GM18868 (cell line): ENCODE data around the gene RALBP1.
A peak's percentile ranks its signal among the peaks of the same experiment; 100 is the strongest.
"Not testable (repeated sequence)": the region's sequence is repeated elsewhere in the genome, so short reads cannot be mapped to it uniquely, and the experiment has no call there.

Source experiments
- ATAC-seq: cut with Tn5 transposase; IDR thresholded peaks from one replicate; pipeline ENCODE4 v1.9.1; 2021; ENCODE audit warnings: mild to moderate bottlenecking, moderate library complexity; ENCODE audit not compliant: unreplicated experiment

RALBP1 gene

GRCh38 chr18:9474983-9475642 is at the start of gene RALBP1:
RALBP1 (plus strand) TSS chr18:9475513; CDS start chr18:9513046, 37,533 bp downstream.
- ATAC-seq: peak; percentile 93

GRCh38 chr18:9426753-9427152 is 48.6 kb upstream of the RALBP1 start:
- no peak for ATAC-seq

GRCh38 chr18:9428301-9428706 is 47.0 kb upstream of the RALBP1 start:
- no peak for ATAC-seq

DNA sequence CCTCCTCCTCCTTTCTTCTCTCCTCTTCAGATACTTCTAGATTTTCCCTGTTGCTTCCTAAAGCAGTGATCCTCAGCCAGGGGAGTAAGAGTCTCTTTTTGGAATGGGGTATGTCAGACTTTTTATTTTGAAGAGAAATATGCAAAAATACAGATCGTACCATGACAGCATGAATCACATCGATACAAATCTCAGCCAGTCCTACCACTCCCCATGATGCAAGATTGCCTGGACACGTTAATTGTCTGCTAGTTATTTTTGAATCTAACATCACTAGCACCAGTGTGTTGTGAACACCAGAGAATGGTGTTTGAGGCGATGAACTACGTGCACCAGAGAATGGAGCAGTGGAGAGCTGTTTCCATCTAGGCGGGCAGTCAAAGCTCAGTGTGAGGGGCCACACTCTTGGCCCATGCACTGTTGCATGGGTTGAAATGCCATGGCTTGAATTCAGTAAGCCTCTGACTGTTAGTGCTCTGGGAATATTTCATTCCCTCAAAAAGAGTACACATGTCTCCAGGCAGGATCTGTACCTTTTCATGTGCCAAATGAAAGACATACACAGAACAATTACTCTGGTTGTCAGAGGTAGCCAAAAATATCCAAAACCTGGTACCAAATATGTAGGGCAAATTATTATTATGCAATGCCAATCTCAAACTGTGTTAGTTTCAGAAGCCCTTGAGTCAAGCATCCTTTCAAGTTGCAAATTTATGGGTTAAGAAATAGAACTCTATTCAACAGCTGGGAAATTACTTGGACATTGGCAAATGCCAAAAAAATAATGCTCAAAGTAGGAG is 46.3 kb upstream of the RALBP1 start:
- ATAC-seq: no peak

DNA sequence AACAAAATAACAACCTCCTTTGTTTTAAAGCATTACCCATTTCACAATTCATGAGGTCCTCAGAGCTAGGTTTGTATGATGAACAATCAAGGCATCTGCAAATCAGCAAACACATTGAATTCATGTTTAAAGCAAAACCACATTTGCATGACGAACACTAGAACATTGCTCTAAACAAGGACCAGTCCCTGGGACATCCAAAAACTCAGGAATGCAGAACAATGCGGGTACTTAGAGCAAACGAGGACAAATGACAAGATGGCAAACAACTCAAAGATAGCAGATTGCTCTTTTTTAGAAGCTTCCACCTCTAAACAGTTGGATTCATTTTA is 45.7 kb upstream of the RALBP1 start:
- ATAC-seq: no peak

DNA sequence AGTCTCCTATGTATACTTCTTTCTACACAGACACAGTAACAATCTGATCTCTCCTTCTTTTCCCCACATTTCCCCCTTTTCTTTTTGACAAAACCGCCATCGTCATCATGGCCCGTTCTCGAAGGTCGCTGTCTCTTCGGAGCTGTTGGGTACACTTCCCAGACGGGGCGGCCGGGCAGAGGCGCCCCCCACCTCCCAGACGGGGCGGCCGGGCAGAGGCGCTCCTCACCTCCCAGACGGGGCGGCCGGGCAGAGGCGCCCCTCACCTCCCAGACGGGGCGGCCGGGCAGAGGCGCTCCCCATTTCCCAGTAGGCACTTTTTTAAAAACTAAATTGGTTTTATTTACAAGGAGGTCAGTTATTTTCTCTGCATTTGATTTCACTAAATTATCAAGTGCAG is 45.0 kb upstream of the RALBP1 start:
- not testable (repeated sequence) for ATAC-seq

DNA sequence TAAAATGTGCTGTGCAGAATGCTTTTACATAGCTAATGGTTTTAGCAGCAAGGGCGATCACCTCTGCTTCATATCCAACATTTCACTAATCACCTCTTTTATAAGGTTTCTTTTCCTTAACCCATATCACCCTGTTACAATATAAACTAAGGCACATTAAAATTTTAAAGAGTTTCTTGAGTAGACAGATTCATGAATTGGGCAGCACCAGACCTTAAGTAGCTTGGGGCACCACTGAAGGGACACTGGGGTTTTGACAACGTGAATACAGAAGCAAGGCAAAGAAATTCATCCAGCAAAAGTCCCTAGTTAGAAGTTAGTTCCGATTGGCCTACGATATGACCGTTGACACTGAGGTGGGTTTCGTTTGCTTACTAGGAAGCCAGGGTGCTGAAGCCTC is 44.0 kb upstream of the RALBP1 start:
- no peak for ATAC-seq

GRCh38 chr18:9433122-9433521 is 42.2 kb upstream of the RALBP1 start:
- not testable (repeated sequence) for ATAC-seq

- no peak for ATAC-seq
These were observed 41.6 kb upstream of the RALBP1 start for GRCh38 chr18:9433671-9434121.

DNA sequence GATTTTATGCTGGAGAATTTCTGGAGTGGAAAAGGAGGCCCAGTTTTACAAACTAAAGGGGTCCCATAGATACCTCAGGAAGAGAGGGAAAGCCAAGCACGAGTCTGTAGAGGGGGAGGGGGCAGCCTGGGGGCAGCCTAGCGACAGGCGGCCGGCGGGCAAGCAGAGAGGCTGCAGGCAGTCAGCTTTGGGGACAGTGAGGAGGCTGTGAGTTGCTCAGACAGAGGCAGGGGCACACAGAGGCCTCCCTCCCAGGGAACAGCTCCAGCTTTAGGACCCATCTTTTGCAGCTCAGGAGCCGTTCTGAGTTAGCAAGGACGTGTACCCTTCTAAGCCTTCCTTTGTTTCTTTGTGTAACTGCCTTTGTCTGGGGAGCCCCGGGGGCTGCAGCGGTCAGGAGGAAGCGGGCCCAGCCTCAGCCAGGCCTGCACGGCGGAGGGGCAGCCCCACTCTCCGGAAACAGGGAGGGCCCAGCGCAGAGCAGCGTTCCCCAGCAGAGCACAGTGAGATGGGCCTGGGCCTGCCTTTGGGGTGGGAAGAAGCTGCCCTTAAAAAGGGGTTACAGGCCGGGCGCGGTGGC is 41.1 kb upstream of the RALBP1 start:
- no peak for ATAC-seq

DNA sequence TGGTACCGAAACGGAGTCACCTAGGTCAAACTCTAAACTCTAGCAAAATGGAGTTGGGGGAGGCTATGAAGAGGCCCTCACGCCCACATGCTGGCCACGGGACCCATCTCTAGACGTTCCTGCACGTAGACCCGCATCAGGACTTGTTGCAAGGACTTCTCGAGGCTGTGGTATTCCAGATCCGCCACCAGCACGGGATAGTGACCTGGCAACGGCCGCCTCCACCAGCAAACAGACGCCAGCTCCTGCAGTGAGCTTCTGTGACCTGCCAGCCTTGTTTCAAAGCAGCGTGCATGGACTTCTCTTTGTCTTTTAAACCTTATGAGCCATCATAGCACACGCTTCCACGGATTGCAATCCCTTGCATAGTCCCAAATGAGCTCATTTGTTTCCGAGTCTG is 40.3 kb upstream of the RALBP1 start:
- ATAC-seq: no peak

DNA sequence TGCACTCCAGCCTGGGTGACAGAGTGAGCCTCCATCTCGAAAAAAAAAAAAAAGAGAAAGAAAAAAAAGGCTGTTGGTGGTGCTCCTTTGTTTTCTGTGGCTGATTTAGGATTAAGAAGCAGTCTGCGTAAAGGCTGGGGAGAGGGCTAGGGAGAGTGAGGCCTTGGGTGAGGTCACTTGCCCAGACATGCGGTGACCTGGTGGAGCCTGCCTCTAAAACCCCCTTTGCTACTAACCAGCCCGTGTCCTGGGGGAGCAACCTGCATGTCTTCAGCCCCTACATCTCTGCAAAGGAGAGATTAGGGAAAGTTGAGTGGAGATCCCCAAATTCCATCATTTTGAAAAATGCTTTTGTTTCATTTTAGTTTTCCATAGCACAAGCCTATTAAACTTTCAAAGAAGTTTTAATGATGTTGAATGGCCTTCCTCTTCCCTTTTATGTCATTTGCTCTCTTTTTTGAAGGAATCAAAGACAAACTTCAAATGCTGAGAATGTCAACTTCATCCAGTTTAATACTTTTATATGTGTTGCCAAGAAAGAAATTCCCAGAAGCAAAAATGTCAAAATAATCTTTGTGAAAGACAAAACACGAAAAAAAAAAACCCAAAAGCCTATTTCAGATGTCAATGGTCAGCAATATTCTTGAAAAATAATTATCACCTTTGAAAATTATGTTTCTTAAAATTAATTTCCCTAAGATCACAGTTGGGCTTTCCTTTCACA is 38.9 kb upstream of the RALBP1 start:
- ATAC-seq: no peak

DNA sequence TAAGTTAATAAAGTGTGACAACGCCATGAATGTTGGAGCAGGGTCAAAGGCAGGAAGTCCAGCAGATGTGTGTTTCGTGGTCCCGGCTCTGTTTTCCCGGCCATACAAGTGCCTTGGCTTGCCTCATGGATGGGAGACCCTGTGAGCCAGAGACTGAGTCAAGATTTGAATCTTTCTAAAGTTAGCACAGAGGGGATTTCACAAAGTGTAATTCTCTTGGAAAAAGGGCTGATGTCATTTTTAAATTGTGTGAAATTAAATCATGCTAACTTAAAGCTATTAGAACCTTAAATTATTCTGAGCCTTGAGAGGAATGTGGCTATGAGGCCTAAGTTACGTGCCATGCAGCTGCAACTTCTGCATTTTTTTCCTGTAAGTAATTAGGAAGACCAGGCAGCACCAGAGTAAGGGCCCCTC is 38.3 kb upstream of the RALBP1 start:
- no peak for ATAC-seq

GRCh38 chr18:9437672-9438071 is 37.6 kb upstream of the RALBP1 start:
- no peak for ATAC-seq

- no peak for ATAC-seq
These were observed 34.3 kb upstream of the RALBP1 start for GRCh38 chr18:9441061-9441460.

- ATAC-seq: no peak
These were observed 30.8 kb upstream of the RALBP1 start for GRCh38 chr18:9444549-9444948.

DNA sequence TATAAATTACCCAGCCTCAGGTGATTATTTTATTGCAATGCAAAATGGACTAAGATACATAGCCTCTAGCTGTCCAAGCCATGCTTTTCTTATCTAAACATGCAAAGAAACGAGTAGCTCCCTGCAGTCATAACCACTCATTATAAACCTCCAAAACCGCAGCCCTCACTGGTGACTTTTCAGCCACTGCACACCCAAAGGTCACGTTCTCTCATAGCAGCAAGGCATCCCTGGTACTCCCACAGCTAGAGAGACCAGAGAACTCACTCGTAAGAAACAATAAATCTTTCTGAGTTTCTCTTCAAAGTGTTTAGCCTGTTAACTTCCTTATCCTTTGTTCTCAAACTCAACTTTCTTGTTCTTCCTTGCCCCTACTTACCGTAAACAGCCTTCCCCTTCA is 28.5 kb upstream of the RALBP1 start:
- ATAC-seq: no peak

DNA sequence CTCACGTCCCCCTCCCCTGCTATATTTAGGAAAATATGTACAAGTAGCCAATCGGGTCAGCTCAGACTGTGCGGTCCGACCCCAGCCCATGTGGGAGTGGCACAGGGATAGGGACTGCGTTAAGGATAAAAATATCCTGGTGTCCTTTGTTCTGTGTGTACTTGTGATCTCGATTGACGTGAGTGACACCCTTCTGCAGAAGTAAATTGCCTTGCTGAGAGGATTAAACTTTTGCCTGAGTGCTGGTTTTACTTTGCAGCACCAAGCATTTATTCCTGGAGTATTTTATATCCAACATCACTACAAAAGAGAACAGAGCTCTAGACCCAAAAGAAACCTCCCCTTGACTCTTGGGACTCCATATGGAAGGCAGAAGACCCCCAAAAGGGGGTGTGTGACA is 28.0 kb upstream of the RALBP1 start:
- no peak for ATAC-seq

DNA sequence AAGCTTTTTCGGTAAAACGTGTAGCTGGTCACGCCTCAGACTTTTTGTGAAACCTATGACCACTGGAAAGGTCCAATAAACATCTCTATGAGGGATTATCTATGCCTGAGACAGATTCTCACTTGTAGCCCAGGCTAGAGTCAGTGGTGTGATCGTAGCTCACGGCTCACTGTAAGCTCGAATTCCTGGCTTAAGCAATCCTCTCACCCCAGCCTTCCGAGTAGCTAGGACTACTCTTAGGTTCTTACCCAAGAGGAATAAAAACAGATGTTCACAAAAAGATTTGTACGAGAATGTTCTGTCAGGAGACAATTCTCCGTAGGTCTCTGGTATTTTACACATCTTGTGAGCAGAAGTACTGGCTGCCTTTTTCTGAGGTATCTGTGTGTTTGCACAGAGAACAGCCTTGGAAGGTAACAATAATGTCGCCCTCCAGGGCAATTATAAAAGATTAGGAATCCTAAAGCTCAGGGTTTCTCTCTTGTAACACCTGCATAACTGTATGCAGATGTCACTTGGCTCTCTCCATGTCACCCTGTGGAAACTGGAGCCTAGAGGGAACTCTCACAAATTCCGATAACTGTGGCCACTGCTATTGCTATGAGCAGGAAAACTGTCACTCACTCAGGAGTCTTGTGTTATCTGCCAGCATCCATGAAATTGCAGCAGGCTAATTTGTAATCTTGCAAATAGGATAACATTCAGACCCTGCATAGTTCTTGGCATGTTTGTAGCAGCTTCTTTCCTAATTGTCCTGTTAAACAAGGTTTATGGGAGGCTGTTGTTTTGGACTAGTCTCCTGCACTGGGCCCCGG is 25.5 kb upstream of the RALBP1 start:
- no peak for ATAC-seq

- not testable (repeated sequence) for ATAC-seq
These were observed 24.4 kb upstream of the RALBP1 start for GRCh38 chr18:9450920-9451319.

DNA sequence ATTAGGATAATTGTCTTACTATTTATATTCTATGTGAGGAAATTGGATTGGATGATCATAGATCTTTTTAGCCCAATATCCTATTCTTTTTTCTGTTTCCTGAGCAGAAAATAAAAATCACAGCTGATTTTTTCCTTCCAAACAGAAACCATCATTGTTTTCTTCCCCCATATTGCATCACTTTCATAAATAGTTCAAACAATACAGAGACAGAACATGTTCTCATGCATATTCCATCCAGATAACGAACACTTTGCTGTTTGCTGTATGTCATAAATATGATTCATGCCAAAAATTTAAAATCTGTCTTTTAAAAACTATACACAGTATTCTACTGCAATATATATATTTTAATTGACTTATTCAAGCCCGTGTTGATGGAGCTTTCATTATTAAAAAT is 22.0 kb upstream of the RALBP1 start:
- no peak for ATAC-seq
